DMS153 treated with DMSO at 0.1 percent for 48 hours (cell line): ENCODE measurements around the gene FSCN2.

Experiments used
- DNase-seq: peaks from one replicate; lab custom pipeline; 2025; ENCODE audit not compliant: unreplicated experiment; lab: John Stamatoyannopoulos, UW

The FSCN2 gene

GRCh38 chr17:81489998-81490992, 37.9 kb upstream of the FSCN2 start:
- DNase-seq, result no peak

- DNase-seq, result no peak
These were observed 37.0 kb upstream of the FSCN2 start for GRCh38 chr17:81491181-81491581.

- no peak for DNase-seq
These were observed 36.4 kb upstream of the FSCN2 start for GRCh38 chr17:81491761-81492160.

- DNase-seq, result no peak
These were observed 36.0 kb upstream of the FSCN2 start for GRCh38 chr17:81492202-81492601.

- no peak for DNase-seq
These were observed 35.5 kb upstream of the FSCN2 start for GRCh38 chr17:81492706-81493105.

- no peak for DNase-seq
These were observed 34.8 kb upstream of the FSCN2 start for GRCh38 chr17:81493198-81494038.

- no peak for DNase-seq
These were observed 33.4 kb upstream of the FSCN2 start for GRCh38 chr17:81494626-81495377.

- no peak for DNase-seq
These were observed 29.1 kb upstream of the FSCN2 start for GRCh38 chr17:81498953-81499600.

GRCh38 chr17:81499601-81499970, 28.6 kb upstream of the FSCN2 start:
- no peak for DNase-seq

- no peak for DNase-seq
These were observed 28.1 kb upstream of the FSCN2 start for GRCh38 chr17:81500047-81500446.

GRCh38 chr17:81502471-81503017, 25.6 kb upstream of the FSCN2 start:
- DNase-seq, result no peak

- no peak for DNase-seq
These were observed 24.6 kb upstream of the FSCN2 start for GRCh38 chr17:81503619-81504018.

GRCh38 chr17:81508639-81509206, 19.5 kb upstream of the FSCN2 start:
- no peak for DNase-seq

- no peak for DNase-seq
These were observed 18.8 kb upstream of the FSCN2 start for GRCh38 chr17:81509207-81509971.

GRCh38 chr17:81509972-81510784, 18.0 kb upstream of the FSCN2 start:
- DNase-seq, result no peak

GRCh38 chr17:81510785-81511553, 17.2 kb upstream of the FSCN2 start:
- DNase-seq, result no peak

- DNase-seq, result no peak
These were observed 16.7 kb upstream of the FSCN2 start for GRCh38 chr17:81511554-81511803.
